Stimulated activated naive CD4-positive, alpha-beta T cell (primary cell): ENCODE measurements around the gene RNF144B.
"Not testable (repeated sequence)": the region's sequence is repeated elsewhere in the genome, so short reads cannot be mapped to it uniquely, and the experiment has no call there.

Experiments
- DNase-seq, 6 experiments: peaks; one replicate each; lab custom pipeline; 2025; lab: John Stamatoyannopoulos, UW

Gene RNF144B

DNA sequence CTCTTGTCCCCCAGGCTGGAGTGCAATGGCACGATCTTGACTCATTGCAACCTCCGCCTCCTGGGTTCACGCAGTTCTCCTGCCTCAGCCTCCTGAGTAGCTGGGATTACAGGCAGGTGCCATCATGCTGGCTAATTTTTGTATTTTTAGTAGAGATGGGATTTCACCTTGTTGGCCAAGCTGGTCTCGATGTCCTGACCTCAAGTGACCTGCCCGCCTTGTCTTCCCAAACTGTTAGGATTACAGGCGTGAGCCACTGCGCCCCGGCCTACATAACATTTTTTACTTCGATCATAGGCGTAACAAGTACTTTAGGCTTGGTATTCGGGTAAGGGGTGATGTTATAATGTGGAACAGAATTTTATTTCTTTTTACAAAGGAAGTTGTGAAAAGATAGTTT, 22.5 kb downstream of the RNF144B start:
- not testable (repeated sequence) for DNase-seq

DNA sequence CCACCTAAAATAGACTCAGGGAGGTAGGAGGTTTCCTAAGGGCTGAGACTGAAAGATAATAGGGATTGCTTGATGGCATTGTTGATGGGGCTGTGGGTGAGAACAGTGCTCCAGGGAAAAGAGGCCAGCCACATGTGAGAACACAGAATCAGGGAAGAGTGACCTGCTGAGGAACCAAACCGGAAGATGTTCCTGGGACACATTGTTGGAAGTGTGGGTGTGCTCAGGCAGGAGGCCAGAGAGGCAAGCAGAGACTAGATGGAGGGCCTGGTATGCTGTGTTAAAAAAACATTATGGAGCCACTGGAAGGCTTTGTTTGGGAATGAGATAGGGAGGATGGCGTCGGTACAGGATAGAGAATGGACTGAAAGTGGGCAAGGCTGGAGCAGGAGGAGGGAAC, 23.3 kb downstream of the RNF144B start:
- DNase-seq: no peak

DNA sequence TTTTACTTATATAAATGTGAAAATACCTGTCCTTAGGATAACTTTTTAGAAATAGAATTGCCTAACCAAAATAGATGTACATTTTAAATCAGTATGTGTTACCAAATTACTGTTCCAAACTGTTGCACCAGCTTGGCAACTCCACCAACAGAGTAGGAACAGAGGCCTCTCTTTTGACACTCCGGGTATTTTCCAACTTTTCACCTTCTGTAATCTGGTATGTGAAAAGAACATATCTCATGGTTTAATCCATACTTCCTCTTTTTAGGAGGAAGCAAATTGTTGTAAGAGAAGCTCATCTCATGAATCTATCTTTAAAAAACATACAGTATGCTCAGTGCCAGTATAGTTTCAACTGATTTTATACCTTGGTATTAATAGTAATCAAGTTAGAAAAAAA, 24.9 kb downstream of the RNF144B start:
- DNase-seq: no peak

DNA sequence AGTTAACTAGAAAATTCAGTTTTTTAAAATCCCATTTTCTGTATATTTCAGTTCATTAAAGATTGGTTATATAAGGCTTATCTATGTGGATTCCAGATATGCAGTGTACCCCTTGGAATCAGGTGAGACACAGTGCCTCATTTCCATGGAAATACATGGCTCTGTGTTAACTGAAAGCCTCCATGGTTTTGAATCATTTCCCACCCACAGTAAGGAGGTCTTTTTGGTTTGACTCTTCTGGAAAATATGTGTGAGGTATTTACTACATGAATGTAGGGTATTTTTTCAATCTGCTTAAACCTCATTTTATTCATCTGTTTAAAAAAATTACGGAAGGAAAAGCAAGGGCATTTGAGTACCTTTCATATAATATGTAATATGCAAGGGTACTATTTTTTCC, 25.5 kb downstream of the RNF144B start:
- no peak for DNase-seq

DNA sequence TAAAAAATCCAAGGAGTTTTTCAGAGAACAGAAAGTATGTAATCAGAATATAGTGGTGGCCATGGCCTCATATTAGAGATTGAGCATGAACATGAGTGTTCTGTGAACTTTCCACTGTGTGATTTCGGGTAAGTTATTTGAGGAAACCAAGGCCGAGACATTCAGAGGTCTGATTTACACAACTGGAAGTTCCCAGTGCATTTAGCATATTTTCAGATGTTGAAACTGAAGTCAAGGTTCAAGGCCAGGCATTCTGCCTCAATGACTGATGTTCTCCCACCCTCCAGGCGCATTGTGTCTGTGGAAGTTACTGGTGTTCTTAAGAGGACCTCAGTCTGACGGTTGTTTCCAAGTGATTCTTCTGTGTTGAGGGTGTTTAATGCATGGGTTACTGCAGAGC, 26.2 kb downstream of the RNF144B start:
- no peak for DNase-seq

DNA sequence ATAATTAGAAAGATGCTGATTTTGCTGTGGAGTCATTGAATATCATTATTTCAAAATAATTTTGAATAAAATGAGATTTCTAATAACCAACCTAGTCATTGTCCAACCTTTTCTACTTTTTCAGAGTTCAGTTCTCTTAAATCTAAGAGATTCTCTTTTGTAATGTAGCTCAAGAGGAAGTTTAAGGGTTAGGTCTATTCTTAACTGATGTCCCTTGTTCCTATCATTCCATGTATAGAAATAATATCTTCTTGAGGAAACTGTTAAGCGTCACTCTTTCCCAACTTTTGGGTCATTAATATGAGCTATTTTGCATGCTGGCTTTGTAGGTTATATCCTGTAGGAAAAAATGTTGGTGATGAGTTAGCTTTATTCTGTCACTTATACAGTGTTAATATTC, 27.0 kb downstream of the RNF144B start:
- DNase-seq: no peak

DNA sequence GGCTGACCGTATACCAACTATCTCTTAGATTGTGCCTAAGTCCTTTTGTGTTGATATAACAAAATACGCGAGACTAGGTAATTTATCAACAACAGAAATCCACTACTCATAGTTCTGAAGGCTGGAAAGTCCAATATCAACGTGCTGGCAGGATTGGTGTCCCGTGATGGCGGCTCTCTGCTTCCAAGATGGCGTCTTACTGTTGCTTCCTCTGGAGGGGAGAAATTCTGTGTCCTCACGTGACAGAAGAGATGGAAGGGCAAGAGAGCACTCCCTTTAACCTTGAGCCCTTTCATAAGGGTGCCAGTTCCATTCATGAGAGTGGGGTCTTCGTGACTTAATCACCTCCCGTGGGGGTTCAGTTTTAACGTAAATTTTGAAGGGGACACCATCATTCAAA, 28.1 kb downstream of the RNF144B start:
- no peak for DNase-seq

DNA sequence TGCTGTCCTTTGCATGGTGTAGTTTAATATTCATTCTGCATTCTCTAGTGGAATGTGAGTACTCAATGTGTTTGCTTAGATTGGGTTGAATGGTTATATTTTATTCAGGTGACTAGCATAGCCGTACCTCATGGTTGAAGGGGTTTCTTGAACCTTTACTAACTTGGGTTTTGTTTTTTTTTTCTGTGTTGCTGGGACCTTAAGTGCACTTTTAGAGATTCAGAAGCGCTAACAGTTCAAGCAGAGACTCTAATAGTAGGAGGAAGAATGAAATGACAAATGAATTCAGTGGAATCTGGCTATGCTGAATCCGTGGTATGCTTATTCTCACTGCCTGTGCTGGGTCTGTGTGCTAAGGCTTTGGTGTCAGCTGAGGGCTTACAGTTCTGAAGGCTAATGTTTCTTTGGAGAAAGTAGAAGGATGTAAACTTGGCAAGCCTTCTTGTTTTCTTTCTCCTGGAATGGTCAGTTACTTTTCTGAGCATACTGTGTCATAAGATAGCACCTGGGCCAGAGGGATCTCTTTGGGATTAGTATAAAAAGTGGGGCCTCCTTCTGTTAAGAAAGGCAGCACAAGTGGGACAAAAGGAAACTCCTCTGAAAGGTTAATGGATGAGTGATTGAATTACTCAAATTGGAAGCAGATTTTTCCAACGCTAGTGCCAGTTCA, 28.7 kb downstream of the RNF144B start:
- DNase-seq: no peak

DNA sequence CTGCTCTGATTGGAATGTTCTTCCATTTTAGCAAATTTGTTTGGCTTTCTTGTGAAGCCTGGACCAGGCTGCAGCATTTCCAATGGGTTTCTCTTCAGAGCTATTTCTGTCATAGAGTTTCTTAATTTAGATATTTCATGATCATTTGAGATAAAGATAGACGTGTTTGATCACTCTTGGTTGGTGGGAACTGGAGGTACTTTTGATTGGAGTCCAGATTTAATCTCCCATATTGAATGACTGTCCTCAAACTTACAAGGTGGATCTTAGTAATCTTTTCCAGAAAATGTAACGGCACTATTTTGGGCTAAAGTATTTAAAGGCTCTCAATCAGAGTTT, 29.2 kb downstream of the RNF144B start:
- no peak for DNase-seq

DNA sequence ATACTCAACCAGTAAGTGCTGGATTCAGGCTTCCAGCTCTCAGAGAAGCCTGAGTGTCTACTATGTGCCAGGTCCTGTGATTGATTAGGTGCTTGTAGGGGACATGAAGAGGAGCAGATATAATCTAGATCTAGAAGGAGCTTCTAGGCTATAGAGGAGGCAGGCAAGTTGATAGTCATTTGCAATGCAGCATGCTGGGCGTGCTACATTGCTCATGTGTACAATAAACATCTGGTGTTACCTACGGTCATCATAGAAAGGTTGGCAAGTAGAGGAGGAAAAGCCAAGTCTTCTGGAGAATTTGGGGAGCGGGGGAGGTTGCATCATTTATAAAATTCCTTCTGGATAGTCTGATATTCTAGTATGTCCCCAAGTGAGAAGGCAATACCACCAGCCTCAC, 33.2 kb downstream of the RNF144B start:
- DNase-seq: no peak

DNA sequence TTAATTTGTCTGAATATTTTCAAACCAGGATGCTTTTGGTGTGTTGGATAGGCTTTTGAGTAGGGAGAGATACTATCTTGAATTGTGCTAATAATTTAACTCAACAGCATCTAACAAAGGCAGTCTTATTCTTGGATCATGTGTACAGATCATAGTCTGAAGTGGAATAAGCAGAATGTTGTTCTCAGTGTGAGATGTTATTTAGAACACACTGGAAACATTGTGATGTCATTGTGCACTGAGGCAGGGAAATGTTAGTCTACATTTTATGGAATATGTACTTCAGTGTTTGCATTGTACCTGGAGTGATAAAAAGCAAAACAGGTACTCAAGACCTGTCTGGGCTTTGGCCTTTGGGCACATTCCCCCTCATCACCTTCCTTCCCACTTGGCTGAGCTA, 35.0 kb downstream of the RNF144B start:
- DNase-seq: no peak

DNA sequence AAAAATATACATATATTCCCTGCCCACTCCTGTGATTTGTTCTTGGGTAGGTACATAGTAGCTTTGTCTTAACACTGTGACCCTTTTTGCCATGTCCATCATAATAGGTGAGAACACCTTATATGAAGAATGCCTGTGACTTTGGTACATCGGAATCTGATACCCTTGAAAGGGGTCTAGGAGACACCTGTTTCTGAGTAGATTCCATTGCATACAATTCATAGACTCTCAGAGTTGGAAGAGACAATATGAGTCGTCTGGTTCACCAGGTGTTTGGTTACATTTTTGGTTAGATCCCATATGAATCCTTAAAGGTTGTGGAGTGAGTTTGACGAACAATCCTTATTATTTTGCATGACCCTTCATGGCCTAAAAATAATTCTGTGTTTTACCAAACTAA, 36.3 kb downstream of the RNF144B start:
- no peak for DNase-seq

DNA sequence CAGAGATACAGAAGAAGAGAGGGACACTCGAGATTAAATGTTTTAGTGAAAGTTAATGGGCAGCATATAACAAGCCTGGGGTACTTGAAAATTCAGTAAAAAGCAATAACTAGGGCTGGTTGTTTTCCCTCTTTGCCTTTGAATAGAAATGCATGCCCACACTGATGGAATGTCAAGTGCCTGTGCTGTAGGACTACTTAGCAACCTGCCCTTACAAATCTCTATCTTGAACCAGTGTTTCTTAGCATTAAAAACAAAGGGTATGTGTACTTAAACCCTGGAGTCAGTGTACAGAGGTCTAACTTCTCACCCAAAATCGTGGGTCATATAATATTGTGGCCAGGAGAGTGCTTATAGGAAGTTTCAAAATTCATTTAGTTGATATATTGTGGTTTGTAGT, 37.1 kb downstream of the RNF144B start:
- no peak for DNase-seq

DNA sequence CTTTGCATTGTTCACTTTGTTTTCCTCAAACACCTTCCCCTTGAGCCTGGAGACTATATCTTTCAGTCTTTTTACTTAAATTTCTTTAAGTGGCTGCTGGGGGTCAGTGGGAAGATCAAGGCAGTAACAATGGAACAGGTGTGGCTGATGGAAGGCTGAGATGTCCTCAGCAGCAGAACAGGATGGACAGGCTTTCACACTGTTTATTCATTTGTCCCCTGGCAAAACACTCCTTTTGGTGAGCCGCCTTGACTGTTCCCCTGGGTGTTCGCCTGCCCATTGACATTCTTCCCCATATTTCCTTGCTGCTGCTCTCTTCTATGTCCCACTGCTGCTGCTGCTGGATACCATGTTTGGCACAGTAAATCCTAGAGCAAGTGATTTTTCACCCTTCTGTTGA, 38.1 kb downstream of the RNF144B start:
- DNase-seq: no peak

DNA sequence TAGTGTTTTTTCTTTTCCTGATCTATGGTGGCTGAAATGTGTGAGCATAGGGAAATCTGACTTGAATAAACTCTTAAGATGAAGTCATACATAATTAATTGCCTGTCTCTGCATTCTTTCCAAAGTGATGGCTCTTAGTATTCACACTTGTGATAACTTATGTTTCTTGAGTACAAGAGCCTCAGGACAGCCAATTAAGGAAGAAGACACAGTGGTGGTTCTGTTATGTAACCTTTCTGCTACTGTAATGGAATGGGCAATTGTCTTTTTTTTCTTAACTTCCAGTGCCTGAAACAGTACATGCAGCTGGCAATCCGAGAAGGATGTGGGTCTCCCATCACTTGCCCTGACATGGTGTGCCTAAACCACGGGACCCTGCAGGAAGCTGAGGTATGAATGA, 40.1 kb downstream of the RNF144B start:
- DNase-seq: no peak

DNA sequence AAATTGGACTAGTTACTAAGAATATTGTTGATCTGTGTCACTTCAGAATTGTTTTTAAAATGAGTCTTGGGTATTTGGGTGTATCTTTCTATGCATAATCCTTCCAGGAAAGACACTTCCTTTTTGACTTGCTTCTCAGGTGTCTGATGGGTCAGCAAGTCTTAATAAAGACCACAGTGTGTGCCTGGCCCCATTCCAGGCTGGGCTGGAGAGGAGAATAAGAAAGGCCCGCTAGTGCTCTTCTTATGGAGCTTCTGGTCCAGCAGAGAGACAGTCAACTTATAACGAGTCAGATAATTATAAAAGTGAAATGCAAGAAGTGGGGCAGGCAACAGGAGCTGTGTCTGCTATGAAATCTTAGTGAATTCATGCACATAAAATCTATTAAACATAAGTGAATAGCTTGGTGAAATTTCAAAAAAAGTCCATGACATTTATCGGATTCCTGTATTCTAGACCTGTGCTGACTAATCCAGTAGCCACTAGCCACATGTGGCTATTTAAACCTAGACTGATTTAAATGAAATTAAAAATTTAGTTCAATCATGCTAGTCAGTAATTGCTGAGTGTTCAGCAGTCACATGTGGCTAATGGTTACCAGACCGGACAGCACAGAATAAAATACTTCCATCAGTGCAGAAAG, 42.6 kb downstream of the RNF144B start:
- no peak for DNase-seq

DNA sequence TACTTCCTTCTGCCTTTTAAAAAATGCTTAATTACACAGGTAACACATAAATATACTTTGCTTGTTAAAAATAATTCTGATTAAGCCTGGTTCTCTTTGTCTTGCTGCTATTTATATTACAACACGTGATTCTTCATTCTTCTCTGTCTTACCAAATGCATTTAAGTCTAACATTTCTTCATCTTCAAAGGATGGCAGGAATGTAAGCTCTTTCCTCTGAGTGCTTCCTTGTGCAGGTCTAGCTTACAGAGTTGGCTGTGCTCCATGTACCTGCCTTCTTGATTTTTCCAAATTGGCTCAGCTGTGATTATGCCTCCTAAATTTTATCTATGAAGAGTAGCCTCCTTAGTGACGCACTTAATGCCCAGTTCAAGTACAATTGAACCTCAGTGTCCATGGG, 44.4 kb downstream of the RNF144B start:
- no peak for DNase-seq

DNA sequence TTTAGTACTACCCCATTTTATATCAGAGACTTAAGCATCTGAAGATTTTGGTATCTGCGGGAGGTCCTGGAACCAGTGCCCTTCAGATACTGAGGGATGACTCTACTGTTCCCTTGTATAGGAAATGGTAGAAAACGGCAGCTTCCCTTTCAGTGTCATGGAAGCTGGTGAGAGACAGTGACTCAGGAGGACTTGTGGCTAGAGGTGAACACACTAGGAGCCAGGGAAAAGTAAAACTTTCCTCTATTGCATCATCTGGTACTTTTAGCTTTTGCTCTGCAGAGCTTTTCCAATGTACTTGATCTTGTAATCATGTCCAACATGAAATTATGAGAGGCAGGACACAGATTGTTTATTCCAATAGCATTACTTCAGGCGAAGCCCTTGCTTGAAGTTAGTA, 45.0 kb downstream of the RNF144B start:
- no peak for DNase-seq

DNA sequence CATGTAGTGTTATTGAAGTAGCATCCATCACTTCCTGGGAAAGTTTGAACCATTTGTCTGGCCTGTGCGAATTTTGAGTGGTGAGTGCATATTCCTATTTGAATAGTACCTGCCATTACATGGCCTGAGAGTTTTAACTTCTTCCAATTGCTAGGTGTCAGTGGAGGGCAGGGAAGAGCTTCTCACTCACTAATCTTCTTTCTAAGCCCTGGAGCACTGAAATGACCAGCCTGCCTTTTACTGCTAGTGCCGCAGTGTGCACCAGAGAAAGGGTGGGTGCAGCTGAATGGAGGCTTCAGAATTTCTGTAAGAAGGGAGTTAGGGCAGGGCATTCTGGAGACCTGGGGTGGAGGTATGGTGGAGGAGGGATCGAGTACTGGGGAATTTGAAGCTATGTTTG, 45.5 kb downstream of the RNF144B start:
- no peak for DNase-seq

DNA sequence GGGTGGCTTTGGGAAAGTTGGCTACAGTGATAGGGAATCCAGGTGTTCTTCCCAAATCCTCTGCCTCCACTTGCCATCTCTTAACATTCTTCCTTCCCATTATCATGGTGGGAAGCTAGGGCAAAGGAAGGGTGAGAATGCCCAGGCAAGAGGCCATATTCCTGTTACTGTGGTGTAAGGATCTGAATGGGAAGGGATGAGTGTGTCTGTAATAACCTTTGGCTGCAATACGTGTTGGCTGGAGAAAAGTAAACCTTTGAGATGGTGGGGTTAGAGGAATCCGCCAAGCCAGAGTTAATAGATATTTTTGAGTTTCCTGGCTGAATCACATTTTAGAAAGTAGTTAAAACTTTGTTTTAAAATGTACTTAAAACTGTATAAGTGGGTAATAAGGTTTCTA, 45.9 kb downstream of the RNF144B start:
- DNase-seq: no peak

DNA sequence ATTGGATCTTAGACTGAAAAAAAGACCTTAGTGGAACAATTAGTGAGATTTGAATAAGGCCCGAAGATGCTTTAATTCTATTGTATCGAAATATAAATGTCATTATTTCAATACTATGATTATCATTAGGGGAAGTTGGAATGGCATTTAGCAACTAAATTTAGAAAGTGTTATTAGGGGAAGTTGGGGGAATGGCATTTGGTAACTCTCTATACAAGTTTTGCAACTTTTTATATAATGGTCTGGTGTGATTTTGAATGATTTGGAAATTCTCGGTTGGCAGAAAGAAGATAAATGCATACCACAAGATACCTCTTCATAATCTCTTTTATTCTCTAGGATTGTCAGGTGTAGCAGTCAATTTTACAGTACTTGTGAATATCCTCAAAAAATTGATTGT, 49.2 kb downstream of the RNF144B start:
- DNase-seq: no peak

DNA sequence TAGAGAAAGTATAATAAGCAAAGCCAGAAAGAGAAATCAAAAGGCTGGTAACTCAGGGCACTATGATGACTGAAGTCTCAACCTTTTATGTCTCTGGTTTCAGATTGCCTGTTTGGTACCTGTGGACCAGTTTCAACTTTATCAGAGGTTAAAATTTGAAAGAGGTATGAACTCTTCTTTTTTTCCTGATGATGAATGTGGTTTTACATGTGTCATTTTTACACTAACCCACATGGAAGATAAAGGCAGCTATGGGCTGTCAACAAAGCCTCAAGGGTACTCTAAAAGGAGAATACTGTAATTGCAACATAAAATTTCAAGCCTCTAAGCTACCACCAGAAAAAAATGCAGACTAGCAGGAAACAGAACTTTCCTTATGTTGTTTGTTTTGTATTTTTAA, 52.4 kb downstream of the RNF144B start:
- DNase-seq: no peak

DNA sequence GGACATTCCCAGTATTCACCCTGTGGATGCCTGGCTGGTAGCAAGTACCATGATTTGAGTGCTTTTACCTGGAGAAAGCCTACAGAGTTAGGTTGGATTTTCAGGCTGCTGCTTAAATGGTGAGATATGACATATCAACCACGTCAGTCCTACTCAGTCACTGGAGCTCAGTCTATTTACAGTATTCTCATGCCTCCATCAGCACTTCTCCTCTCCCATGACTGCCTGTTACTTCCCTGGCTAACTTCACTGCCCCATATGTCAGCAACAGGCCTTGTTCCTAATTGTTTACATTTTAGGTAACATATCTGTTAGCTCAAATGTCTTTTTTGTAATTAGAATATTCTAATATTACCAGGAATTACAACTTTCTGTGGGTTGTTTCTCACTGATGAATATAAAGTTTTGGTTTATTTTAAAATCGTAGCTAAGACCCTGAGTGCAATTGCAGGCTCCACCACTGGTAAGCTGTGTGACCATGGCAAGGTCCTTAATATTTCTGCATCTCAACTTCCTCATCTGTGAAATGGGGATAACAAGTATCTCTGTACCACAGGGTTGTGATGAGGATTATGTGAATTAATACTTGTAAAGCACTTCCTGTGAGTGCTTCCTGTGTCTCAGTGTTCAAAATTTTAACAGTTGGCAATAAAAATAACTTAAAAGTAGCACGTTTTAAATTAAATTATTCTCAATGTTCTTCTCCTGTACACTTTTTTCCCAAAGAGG, 54.3 kb downstream of the RNF144B start:
- DNase-seq: no peak

DNA sequence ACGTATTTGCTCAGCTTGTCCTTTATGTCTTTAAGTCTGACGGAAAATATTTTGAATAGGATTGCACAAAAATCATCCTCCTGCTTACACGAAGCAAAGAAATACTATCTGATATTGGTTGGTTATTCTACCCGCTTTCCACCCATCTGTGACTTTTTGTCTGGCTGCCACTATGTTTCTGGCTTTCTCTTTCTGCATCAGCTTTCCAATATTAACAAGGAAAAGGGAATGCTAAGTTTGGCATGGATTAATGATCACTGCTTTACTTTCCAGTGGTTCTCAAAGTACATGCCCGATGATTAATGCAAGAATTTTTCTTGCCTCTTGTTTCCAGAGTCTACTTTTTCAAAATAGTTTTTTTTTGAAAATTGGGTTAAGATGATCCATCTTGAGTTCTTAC, 57.0 kb downstream of the RNF144B start:
- DNase-seq: no peak
